HEK293 (cell line): Measurements from ENCODE around the gene RPS6KA4.

Experiments used
- GLIS1 ChIP-seq: fragments of 450-650 bp; formaldehyde crosslinking; IDR thresholded peaks from 2 replicates; pipeline ENCODE4 v1.5.1; 2016; ENCODE audit warnings: missing biosample characterization, missing genetic modification characterization
- IKZF3 ChIP-seq: fragments of 450-650 bp; IDR thresholded peaks from 2 replicates; pipeline ENCODE4 v1.5.0; 2018; ENCODE audit warnings: missing biosample characterization, mild to moderate bottlenecking, missing genetic modification characterization, moderate library complexity
- SCRT2 ChIP-seq: fragments of 450-650 bp; formaldehyde crosslinking; IDR thresholded peaks from 2 replicates; pipeline ENCODE4 v1.5.1; 2016; ENCODE audit warnings: missing biosample characterization, missing genetic modification characterization
- SP3 ChIP-seq: fragments of 450-650 bp; formaldehyde crosslinking; IDR thresholded peaks from 2 replicates; pipeline ENCODE4 v1.5.1; 2016; ENCODE audit warnings: missing biosample characterization, missing genetic modification characterization
- WT1 ChIP-seq: fragments of 450-650 bp; formaldehyde crosslinking; IDR thresholded peaks from 2 replicates; pipeline ENCODE4 v1.5.1; 2016; ENCODE audit warnings: missing biosample characterization, missing genetic modification characterization
- ZBTB7A ChIP-seq: fragments of 450-650 bp; formaldehyde crosslinking; IDR thresholded peaks from 2 replicates; pipeline ENCODE4 v1.5.1; 2016; ENCODE audit warnings: low read depth, missing biosample characterization, missing genetic modification characterization
- ZNF112 ChIP-seq: fragments of 450-650 bp; formaldehyde crosslinking; IDR thresholded peaks from 2 replicates; pipeline ENCODE4 v1.5.0; 2017; ENCODE audit warnings: missing biosample characterization, missing genetic modification characterization
- ZNF202 ChIP-seq: fragments of 450-650 bp; formaldehyde crosslinking; IDR thresholded peaks from 2 replicates; pipeline ENCODE4 v1.5.1; 2016; ENCODE audit warnings: missing biosample characterization, missing genetic modification characterization, borderline replicate concordance
- ZNF239 ChIP-seq: fragments of 450-650 bp; formaldehyde crosslinking; IDR thresholded peaks from 2 replicates; pipeline ENCODE4 v1.5.1; 2016; ENCODE audit warnings: missing biosample characterization, missing genetic modification characterization
- ZNF292 ChIP-seq: fragments of 450-650 bp; formaldehyde crosslinking; IDR thresholded peaks from 2 replicates; pipeline ENCODE4 v1.5.1; 2016; ENCODE audit warnings: low read depth, missing biosample characterization, missing genetic modification characterization, borderline replicate concordance
- ZNF341 ChIP-seq: fragments of 450-650 bp; formaldehyde crosslinking; IDR thresholded peaks from 2 replicates; pipeline ENCODE4; 2016; ENCODE audit warnings: low read depth, missing biosample characterization, missing genetic modification characterization
- ZNF544 ChIP-seq: fragments of 450-650 bp; formaldehyde crosslinking; IDR thresholded peaks from 2 replicates; pipeline ENCODE4 v1.5.0; 2017; ENCODE audit warnings: missing biosample characterization, missing genetic modification characterization
- ZNF548 ChIP-seq: fragments of 450-650 bp; formaldehyde crosslinking; IDR thresholded peaks from 2 replicates; pipeline ENCODE4 v1.5.1; 2016; ENCODE audit warnings: missing biosample characterization, missing genetic modification characterization
- ZNF596 ChIP-seq: fragments of 450-650 bp; IDR thresholded peaks from 2 replicates; pipeline ENCODE4 v1.5.0; 2018; ENCODE audit warnings: missing biosample characterization, mild to moderate bottlenecking, missing genetic modification characterization, moderate library complexity
- ZNF600 ChIP-seq: fragments of 450-650 bp; formaldehyde crosslinking; IDR thresholded peaks from 2 replicates; pipeline ENCODE4 v1.5.1; 2016; ENCODE audit warnings: missing biosample characterization, missing genetic modification characterization
- TF ChIP-seq, protein P1 (sequence below): fragments of 450-650 bp; formaldehyde crosslinking; IDR thresholded peaks from 2 replicates; pipeline ENCODE4 v1.5.1; 2016; ENCODE audit warnings: missing biosample characterization, missing genetic modification characterization
- TF ChIP-seq, protein P2 (sequence below): fragments of 450-650 bp; formaldehyde crosslinking; optimal IDR thresholded peaks from 2 replicates; pipeline ENCODE3; 2016; ENCODE audit warnings: missing biosample characterization, mild to moderate bottlenecking, missing genetic modification characterization
- TF ChIP-seq, protein P3 (sequence below): fragments of 450-650 bp; formaldehyde crosslinking; IDR thresholded peaks from 2 replicates; pipeline ENCODE4 v1.5.1; 2016; ENCODE audit warnings: missing biosample characterization, missing genetic modification characterization
- TF ChIP-seq, protein P4 (sequence below): fragments of 450-650 bp; formaldehyde crosslinking; IDR thresholded peaks from 2 replicates; pipeline ENCODE4 v1.5.1; 2017; ENCODE audit warnings: missing biosample characterization, missing genetic modification characterization
- TF ChIP-seq, protein P5 (sequence below): fragments of 450-650 bp; formaldehyde crosslinking; IDR thresholded peaks from 2 replicates; pipeline ENCODE4 v1.5.1; 2017; ENCODE audit warnings: missing biosample characterization, missing genetic modification characterization
- TF ChIP-seq, protein P6 (sequence below): fragments of 450-650 bp; formaldehyde crosslinking; IDR thresholded peaks from 2 replicates; pipeline ENCODE4 v1.5.1; 2016; ENCODE audit warnings: missing biosample characterization, missing genetic modification characterization

RPS6KA4 gene

DNA sequence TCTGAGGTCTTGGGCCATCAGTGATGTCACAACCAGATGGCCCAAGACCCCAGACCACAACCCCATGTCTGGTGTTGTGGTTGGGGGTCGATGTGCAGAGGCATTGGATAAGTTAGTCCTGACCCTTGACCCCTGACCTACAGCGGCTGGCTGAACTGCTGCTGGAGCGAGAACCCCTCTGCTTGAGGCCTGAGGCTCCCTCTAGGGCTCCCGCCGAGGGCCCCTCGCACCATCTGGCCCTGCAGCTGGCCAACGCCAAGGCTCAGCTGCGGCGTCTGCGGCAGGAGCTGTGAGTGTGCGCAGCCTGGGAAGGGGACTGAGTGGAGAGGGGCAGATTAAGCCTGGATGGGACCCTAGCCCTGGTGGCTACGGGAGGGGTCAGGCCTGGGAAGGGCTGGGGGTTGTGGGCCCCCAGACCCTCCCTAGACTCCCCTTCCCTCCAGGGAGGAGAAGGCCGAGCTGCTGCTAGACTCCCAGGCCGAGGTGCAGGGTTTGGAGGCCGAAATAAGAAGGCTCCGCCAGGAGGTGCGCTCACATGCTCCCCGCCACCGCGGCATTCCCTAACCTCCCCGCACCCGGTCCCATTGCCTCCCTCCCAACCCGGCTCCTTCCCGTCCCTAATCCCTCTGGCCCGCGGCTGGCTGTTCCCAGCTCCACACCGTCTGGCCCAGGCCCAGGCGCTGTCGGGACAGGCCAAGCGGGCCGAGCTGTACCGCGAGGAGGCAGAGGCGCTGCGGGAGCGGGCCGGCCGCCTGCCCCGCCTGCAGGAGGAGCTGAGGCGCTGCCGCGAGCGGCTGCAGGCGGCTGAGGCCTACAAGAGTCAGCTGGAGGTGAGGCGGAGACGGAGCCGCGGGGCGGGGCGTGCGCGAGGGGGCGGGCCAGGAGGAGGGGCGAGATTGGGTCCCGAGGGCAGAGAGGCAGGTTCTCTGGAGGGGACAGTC lies 16.8 kb upstream of the RPS6KA4 start (continued):
- TF ChIP-seq GLIS1 = peak; percentile 42
- peak; percentile 87 for TF ChIP-seq ZNF600
- TF ChIP-seq IKZF3 = 0 out of 2 replicates have a peak, but pooled peaks have one; percentile 14
- TF ChIP-seq ZNF341 (tag by site-specific recombination) = peak; percentile 38; the same call in 1 of the 2 replicates
- TF ChIP-seq ZNF239 (tag by site-specific recombination) = no peak
- TF ChIP-seq, protein P1, sequence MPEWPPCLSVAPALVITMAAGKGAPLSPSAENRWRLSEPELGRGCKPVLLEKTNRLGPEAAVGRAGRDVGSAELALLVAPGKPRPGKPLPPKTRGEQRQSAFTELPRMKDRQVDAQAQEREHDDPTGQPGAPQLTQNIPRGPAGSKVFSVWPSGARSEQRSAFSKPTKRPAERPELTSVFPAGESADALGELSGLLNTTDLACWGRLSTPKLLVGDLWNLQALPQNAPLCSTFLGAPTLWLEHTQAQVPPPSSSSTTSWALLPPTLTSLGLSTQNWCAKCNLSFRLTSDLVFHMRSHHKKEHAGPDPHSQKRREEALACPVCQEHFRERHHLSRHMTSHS = no peak
- TF ChIP-seq ZNF596 (tag by site-specific recombination) = no peak
- TF ChIP-seq ZNF548 (tag by site-specific recombination) = no peak
- no peak for TF ChIP-seq WT1 (tag by site-specific recombination)
- TF ChIP-seq SCRT2 (tag by site-specific recombination) = no peak
- TF ChIP-seq SP3 (tag by site-specific recombination) = peak; percentile 64
- no peak for TF ChIP-seq ZBTB7A (tag by site-specific recombination)
- TF ChIP-seq ZNF202 = no peak
- TF ChIP-seq, protein P2, sequence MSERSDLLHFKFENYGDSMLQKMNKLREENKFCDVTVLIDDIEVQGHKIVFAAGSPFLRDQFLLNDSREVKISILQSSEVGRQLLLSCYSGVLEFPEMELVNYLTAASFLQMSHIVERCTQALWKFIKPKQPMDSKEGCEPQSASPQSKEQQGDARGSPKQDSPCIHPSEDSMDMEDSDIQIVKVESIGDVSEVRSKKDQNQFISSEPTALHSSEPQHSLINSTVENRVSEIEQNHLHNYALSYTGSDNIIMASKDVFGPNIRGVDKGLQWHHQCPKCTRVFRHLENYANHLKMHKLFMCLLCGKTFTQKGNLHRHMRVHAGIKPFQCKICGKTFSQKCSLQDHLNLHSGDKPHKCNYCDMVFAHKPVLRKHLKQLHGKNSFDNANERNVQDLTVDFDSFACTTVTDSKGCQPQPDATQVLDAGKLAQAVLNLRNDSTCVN (tag by site-specific recombination) = peak; percentile 32
- TF ChIP-seq, protein P3, sequence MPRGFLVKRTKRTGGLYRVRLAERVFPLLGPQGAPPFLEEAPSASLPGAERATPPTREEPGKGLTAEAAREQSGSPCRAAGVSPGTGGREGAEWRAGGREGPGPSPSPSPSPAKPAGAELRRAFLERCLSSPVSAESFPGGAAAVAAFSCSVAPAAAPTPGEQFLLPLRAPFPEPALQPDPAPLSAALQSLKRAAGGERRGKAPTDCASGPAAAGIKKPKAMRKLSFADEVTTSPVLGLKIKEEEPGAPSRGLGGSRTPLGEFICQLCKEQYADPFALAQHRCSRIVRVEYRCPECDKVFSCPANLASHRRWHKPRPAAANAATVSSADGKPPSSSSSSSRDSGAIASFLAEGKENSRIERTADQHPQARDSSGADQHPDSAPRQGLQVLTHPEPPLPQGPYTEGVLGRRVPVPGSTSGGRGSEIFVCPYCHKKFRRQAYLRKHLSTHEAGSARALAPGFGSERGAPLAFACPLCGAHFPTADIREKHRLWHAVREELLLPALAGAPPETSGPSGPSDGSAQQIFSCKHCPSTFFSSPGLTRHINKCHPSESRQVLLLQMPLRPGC (tag by site-specific recombination) = no peak
- TF ChIP-seq ZNF544 (tag by site-specific recombination) = no peak
- TF ChIP-seq, protein P4, sequence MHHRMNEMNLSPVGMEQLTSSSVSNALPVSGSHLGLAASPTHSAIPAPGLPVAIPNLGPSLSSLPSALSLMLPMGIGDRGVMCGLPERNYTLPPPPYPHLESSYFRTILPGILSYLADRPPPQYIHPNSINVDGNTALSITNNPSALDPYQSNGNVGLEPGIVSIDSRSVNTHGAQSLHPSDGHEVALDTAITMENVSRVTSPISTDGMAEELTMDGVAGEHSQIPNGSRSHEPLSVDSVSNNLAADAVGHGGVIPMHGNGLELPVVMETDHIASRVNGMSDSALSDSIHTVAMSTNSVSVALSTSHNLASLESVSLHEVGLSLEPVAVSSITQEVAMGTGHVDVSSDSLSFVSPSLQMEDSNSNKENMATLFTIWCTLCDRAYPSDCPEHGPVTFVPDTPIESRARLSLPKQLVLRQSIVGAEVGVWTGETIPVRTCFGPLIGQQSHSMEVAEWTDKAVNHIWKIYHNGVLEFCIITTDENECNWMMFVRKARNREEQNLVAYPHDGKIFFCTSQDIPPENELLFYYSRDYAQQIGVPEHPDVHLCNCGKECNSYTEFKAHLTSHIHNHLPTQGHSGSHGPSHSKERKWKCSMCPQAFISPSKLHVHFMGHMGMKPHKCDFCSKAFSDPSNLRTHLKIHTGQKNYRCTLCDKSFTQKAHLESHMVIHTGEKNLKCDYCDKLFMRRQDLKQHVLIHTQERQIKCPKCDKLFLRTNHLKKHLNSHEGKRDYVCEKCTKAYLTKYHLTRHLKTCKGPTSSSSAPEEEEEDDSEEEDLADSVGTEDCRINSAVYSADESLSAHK = no peak
- TF ChIP-seq, protein P5, sequence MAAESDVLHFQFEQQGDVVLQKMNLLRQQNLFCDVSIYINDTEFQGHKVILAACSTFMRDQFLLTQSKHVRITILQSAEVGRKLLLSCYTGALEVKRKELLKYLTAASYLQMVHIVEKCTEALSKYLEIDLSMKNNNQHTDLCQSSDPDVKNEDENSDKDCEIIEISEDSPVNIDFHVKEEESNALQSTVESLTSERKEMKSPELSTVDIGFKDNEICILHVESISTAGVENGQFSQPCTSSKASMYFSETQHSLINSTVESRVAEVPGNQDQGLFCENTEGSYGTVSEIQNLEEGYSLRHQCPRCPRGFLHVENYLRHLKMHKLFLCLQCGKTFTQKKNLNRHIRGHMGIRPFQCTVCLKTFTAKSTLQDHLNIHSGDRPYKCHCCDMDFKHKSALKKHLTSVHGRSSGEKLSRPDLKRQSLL (tag by site-specific recombination) = peak; percentile 59
- TF ChIP-seq ZNF112 (tag by site-specific recombination) = no peak
- TF ChIP-seq, protein P6, sequence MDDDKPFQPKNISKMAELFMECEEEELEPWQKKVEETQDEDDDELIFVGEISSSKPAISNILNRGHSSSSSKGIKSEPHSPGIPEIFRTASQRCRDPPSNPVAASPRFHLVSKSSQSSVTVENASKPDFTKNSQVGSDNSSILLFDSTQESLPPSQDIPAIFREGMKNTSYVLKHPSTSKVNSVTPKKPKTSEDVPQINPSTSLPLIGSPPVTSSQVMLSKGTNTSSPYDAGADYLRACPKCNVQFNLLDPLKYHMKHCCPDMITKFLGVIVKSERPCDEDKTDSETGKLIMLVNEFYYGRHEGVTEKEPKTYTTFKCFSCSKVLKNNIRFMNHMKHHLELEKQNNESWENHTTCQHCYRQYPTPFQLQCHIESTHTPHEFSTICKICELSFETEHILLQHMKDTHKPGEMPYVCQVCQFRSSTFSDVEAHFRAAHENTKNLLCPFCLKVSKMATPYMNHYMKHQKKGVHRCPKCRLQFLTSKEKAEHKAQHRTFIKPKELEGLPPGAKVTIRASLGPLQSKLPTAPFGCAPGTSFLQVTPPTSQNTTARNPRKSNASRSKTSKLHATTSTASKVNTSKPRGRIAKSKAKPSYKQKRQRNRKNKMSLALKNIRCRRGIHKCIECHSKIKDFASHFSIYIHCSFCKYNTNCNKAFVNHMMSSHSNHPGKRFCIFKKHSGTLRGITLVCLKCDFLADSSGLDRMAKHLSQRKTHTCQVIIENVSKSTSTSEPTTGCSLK (tag by site-specific recombination) = no peak
- TF ChIP-seq ZNF292 (tag by site-specific recombination) = no peak
